ENCODE results near the gene GPR15. TPM values are rescaled to one million over a fixed set of nuclear protein-coding genes. Genes with fewer than 3 reads are reported as not detected.

GPR15 gene
- total RNA-seq, 2 experiments from 2014 or later = 1.4 to 2.2 TPM

DNA sequence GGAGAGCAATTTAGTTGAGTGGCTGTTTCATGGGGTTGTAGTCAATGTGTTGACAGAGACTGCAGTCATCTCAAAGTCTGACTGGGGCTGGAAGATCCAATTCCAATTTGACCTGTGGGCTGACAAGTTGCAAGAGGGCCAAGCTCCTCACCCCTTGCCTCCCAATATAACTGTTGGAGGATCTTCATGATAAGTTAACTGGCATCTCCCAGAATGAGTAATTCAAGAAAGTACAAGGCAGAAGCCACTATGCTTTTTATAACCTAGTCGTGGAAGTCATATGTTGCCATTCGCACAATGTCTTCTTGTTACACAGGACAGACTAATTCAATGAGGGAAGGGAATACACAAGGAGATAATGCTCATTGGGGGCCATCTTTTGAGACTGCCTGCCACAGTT, 29.1 kb downstream of the GPR15 start:
- CTCF ChIA-PET = interaction anchor here (1.0 kb wide), 1 partner anchor 13 kb away, joined by 3 read pairs; no protein-coding TSS in a partner anchor
- peaks cover 85% of the 10 kb centered on the region for H3K4me1 Mint-ChIP-seq (ENCODE audit: low read depth)
- ATAC-seq (no peak), DNase-seq (no peak)
- H3K4me3 Mint-ChIP-seq = no peak overlapping the region
- no peaks in the 10 kb centered on the region for H3K27me3 Mint-ChIP-seq
- POLR2A ChIA-PET = interaction anchor here (1.0 kb wide), 2 partner anchors 19 to 29 kb away, joined by 3 to 5 read pairs; partner anchors contain the start of gene GPR15
- H3K27ac Mint-ChIP-seq = peak overlapping the region; percentile 39
- intact Hi-C loops (cut with micrococcal nuclease) = no loop called here
- peaks cover 3% of the 10 kb centered on the region for H3K9me3 Mint-ChIP-seq
- peaks cover 10% of the 10 kb centered on the region for H3K36me3 Mint-ChIP-seq (ENCODE audit: low read depth)
- TF ChIP-seq, protein P1, sequence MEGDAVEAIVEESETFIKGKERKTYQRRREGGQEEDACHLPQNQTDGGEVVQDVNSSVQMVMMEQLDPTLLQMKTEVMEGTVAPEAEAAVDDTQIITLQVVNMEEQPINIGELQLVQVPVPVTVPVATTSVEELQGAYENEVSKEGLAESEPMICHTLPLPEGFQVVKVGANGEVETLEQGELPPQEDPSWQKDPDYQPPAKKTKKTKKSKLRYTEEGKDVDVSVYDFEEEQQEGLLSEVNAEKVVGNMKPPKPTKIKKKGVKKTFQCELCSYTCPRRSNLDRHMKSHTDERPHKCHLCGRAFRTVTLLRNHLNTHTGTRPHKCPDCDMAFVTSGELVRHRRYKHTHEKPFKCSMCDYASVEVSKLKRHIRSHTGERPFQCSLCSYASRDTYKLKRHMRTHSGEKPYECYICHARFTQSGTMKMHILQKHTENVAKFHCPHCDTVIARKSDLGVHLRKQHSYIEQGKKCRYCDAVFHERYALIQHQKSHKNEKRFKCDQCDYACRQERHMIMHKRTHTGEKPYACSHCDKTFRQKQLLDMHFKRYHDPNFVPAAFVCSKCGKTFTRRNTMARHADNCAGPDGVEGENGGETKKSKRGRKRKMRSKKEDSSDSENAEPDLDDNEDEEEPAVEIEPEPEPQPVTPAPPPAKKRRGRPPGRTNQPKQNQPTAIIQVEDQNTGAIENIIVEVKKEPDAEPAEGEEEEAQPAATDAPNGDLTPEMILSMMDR (IDR thresholded peaks at IDR 0.05) = no peak

DNA sequence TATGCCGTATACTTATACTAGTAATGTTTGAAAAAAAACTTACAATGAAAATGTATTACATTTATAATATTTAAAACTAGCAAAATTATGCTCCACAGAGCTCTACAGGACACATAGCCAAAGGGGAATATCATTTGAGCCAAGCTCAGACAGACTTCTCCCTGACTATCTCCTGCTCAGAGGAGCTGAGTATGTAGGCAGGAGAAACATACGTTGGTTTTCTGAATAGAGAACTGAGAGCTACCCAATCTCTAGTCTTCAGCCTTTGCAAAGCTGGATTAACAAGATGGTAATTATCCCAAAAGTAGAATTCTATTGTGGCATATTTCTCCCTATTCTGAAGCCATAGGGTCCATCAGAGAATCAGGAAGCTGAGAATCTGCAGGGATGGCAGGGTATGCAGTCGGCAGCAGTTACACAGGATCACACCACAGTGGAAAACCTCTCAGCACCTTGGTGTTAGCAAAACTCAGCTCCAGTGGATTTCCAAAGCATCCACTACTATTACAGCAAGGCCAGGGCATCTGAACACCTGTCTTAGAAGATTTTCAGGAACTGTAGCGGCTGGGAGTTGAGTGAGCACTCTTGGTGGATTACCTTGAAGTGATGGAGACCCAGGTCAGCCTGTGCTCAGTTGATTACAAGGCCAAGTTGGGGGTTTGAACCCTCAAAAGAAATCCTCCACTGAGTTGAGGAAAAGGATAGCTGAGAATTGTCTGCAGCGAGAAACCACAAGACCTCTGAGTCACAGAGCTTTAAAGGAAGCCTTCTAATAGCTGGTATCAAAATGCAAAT, 30.1 kb downstream of the GPR15 start:
- POLR2A ChIA-PET = interaction anchor here (1.0 to 1.3 kb wide), 3 partner anchors 20 to 39 kb away, joined by 3 to 11 read pairs (median 3); partner anchors contain the start of gene CLDND1
- H3K4me3 Mint-ChIP-seq = peak overlapping the region; percentile 18
- TF ChIP-seq, protein P1 (IDR thresholded peaks at IDR 0.05) = no peak
- CTCF ChIA-PET = interaction anchor here (1.1 to 1.3 kb wide), 3 partner anchors 15 to 40 kb away, joined by 3 to 4 read pairs (median 3); no protein-coding TSS in a partner anchor
- peak; percentile 13 for ATAC-seq
- H3K9me3 Mint-ChIP-seq = peaks cover 9% of the 10 kb centered on the region
- H3K4me1 Mint-ChIP-seq (ENCODE audit: low read depth) = peaks cover 87% of the 10 kb centered on the region
- H3K36me3 Mint-ChIP-seq (ENCODE audit: low read depth) = peaks cover 16% of the 10 kb centered on the region
- DNase-seq = peak; percentile 48
- intact Hi-C loops (cut with micrococcal nuclease) = no loop called here
- H3K27me3 Mint-ChIP-seq = no peaks in the 10 kb centered on the region
- H3K27ac Mint-ChIP-seq = peak overlapping the region; percentile 94

DNA sequence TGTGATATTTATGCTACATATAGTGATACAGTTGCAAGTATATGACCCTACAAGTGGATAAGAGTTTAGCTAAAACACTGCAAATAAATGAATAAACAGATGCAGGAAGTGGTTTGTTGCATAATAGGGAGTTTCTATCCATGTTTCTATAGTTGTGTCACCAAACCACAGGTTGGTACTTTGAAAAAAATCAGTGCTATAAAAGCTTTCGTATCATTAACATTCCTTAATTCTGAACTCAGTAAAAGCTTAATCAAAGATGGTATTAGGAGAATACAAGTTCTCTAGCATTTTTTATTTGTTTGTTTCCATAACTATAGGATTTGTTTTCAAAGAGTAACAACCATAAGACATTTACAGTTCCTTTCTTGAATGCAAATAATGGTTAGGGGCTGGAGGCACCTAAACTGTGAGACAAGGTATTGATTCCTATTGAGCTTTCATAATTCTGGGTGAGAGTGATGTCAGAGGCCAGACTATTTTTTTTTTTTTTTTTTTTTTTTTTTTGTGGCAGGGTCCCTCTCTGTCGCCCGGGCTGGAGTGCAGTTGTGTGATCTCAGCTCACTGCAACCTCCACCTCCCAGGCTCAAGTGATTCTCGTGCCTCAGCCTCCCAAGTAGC, 32.0 kb downstream of the GPR15 start:
- ChIA-PET POLR2A (interaction anchor here (0.7 to 2.9 kb wide), 9 partner anchors 10 to 41 kb away, joined by 3 to 25 read pairs (median 4); partner anchors contain the start of gene CLDND1), CTCF (interaction anchor here (0.9 to 1.7 kb wide), 5 partner anchors 9 to 43 kb away, joined by 3 to 9 read pairs (median 4); no protein-coding TSS in a partner anchor)
- TF ChIP-seq, protein P1 (IDR thresholded peaks at IDR 0.05) = no peak
- peaks cover 16% of the 10 kb centered on the region for H3K36me3 Mint-ChIP-seq (ENCODE audit: low read depth)
- H3K4me3 Mint-ChIP-seq = no peak overlapping the region
- intact Hi-C loops (cut with micrococcal nuclease) = loop anchor here (1.0 kb wide), 1 partner anchor 27 kb away; no protein-coding TSS in a partner anchor
- ATAC-seq (peak; percentile 16), DNase-seq (peak; percentile 32)
- peak overlapping the region; percentile 94 for H3K27ac Mint-ChIP-seq
- peaks cover 9% of the 10 kb centered on the region for H3K9me3 Mint-ChIP-seq
- H3K4me1 Mint-ChIP-seq (ENCODE audit: low read depth) = peaks cover 84% of the 10 kb centered on the region
- no peaks in the 10 kb centered on the region for H3K27me3 Mint-ChIP-seq

DNA sequence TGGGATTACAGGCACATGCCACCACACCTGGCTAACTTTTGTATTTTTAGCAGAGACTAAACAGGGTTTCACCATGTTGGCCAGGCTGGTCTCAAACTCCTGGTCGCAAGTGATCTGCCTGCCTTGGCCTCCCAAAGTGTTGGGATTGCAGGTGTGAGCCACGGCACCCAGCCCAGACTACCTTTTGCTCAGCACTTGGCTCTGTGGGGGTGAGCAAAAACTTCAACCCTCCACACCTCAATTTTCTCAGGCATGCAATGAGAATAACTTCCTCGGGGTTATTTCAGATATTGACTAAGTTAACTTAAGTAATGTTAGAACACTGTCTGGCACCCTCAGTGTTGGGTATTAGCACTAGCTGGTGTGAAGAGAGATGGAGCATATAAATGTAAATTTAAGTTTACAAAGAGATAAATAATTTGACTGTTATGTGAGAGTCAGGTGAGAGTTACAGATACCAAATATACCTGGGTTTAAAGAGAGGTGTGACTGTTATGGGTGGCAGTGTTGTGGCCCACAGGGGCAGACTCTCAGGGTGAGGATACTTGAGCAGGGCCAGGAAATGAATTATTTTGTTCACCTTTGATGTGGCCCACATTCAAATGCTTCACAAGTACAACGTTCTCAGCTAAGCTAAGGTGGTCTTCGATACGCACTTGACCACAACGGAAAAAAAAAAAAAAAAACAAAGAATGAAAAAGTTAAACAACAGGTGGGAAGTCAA, 32.7 kb downstream of the GPR15 start:
- H3K27ac Mint-ChIP-seq = peak overlapping the region; percentile 94
- TF ChIP-seq, protein P1 (IDR thresholded peaks at IDR 0.05) = no peak
- intact Hi-C loops (cut with micrococcal nuclease) = loop anchor here (1.0 kb wide), 2 partner anchors 7 to 28 kb away; no protein-coding TSS in a partner anchor
- H3K4me3 Mint-ChIP-seq = peak overlapping the region; percentile 56
- peaks cover 16% of the 10 kb centered on the region for H3K36me3 Mint-ChIP-seq (ENCODE audit: low read depth)
- ChIA-PET CTCF (interaction anchor here (0.9 to 1.7 kb wide), 10 partner anchors 9 to 48 kb away, joined by 3 to 9 read pairs (median 4); partner anchors contain the start of gene CLDND1), POLR2A (interaction anchor here (0.7 to 2.9 kb wide), 14 partner anchors 8 to 45 kb away, joined by 3 to 25 read pairs (median 4); partner anchors contain the start of genes CLDND1 and CPOX)
- peak; percentile 66 for ATAC-seq
- peaks cover 12% of the 10 kb centered on the region for H3K9me3 Mint-ChIP-seq
- H3K4me1 Mint-ChIP-seq (ENCODE audit: low read depth) = peaks cover 80% of the 10 kb centered on the region
- peak; percentile 55 for DNase-seq
- H3K27me3 Mint-ChIP-seq = no peaks in the 10 kb centered on the region

Data from activated CD8-positive, alpha-beta T cell treated with anti-CD3 and anti-CD28 coated beads for 36 hours (primary cell).